Suprapubic skin (tissue), 3 donors: ENCODE results near the gene AFF1.

Experiments
- EP300 ChIP-seq: sonication (generic); formaldehyde crosslinking; IDR thresholded peaks from one replicate; pipeline ENCODE4 v1.6.1; 2017; ENCODE audit warnings: antibody characterized with exemption
- POLR2A ChIP-seq, 2 donors: fragments of 450-650 bp; IDR thresholded peaks; one replicate each; pipeline ENCODE4 v1.6.1; 2017; ENCODE audit warnings: antibody characterized with exemption in 2 of 2, mild to moderate bottlenecking in 2 of 2, moderate library complexity in 2 of 2
- TF ChIP-seq, protein P1 (sequence below), 2 donors: fragments of 200-600 bp in 1 of 2; fragments of 450-650 bp in 1 of 2; sonication (generic) in 1 of 2; IDR thresholded peaks; one replicate each; pipeline ENCODE4 v1.5.1; 2016 to 2019; ENCODE audit warnings: antibody characterized with exemption in 2 of 2, mild to moderate bottlenecking in 1 of 2, moderate library complexity in 1 of 2

DNA sequence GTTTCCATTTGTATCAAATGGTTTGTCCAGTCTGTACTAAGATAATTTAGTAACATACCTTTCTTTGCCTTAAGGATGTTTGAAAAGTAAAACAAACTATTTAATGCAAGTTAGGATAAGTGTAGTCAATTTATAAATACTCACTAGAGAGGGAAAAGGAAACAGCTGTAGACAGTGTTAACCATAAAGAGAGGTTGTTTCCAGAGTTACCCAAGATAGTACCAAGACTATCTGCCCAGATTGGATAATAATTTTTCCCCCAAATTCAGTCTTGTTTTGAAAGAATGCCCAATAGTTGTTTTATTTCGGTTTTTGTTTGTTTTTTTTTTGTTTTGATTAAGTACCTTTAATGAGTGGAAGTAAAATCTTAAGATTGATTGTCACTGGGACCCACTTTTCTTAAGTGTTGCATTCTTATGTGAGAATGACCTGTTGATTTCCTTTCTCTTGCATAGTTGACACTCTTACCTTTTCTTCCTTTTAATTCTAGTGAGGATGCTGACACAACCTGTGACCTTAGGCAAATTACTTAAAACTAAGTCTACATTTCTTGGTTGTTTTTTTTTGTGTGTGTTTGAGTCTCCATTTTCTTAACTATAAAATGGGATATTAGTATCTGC lies 12.8 kb downstream of the AFF1 start:
- TF ChIP-seq, protein P1, sequence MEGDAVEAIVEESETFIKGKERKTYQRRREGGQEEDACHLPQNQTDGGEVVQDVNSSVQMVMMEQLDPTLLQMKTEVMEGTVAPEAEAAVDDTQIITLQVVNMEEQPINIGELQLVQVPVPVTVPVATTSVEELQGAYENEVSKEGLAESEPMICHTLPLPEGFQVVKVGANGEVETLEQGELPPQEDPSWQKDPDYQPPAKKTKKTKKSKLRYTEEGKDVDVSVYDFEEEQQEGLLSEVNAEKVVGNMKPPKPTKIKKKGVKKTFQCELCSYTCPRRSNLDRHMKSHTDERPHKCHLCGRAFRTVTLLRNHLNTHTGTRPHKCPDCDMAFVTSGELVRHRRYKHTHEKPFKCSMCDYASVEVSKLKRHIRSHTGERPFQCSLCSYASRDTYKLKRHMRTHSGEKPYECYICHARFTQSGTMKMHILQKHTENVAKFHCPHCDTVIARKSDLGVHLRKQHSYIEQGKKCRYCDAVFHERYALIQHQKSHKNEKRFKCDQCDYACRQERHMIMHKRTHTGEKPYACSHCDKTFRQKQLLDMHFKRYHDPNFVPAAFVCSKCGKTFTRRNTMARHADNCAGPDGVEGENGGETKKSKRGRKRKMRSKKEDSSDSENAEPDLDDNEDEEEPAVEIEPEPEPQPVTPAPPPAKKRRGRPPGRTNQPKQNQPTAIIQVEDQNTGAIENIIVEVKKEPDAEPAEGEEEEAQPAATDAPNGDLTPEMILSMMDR (IDR thresholded peaks at IDR 0.05) = no peak
- no peak for TF ChIP-seq EP300
- TF ChIP-seq POLR2A (IDR thresholded peaks at IDR 0.05) = no peak
